SK-N-SH (cell line): Measurements from ENCODE around the gene NR1D2. TPM values are rescaled to one million over a fixed set of nuclear protein-coding genes. Genes with fewer than 3 reads are reported as not detected.

Source experiments
- CTCF ChIA-PET: fragments of 300-600, 350-600 bp; formaldehyde crosslinking; extraction: SDS; loops from one replicate; lab custom pipeline; 2021; lab: Yijun Ruan, JAX
- POLR2A ChIA-PET: fragments of 350-600 bp; sonication (Branson Sonifier 250); formaldehyde crosslinking; extraction: SDS; loops from one replicate; lab custom pipeline; 2020; ENCODE audit warnings: antibody characterized with exemption, inconsistent platforms; lab: Yijun Ruan, JAX
- DNase-seq: peaks from one replicate; pipeline ENCODE4 v3.0.0; 2012
- H2AFZ ChIP-seq: fragments of 200-600 bp; sonication (generic); 2 replicates; pipeline ENCODE4 v1.8.1; 2016; ENCODE audit warnings: antibody characterized with exemption, mild to moderate bottlenecking, low read depth
- H3F3A ChIP-seq: fragments of 200-600 bp; sonication (generic); replicated peaks from 2 replicates; pipeline ENCODE3; 2016; ENCODE audit warnings: antibody characterized with exemption, mild to moderate bottlenecking; ENCODE audit not compliant: insufficient read depth
- H3K27ac ChIP-seq, 2 experiments: fragments of 200-500 bp in 1 of 2; fragments of 200-600 bp in 1 of 2; sonication (Bioruptor generic) in 1 of 2; sonication (generic), shearing (Covaris generic) in 1 of 2; 2 replicates each; pipeline versions ENCODE4 v1.5.1 to v1.6.1; 2014 to 2016; ENCODE audit warnings: low read depth in 2 of 2, inconsistent platforms in 1 of 2, low read length in 1 of 2, mild to moderate bottlenecking in 1 of 2, mixed read lengths in 1 of 2
- H3K27me3 ChIP-seq: fragments of 200-600 bp; sonication (generic), shearing (Covaris generic); 2 replicates; pipeline ENCODE4 v1.6.1; 2016; ENCODE audit warnings: mixed run types; ENCODE audit not compliant: insufficient read depth
- H3K36me3 ChIP-seq, 2 experiments: fragments of 200-500 bp in 1 of 2; fragments of 200-600 bp in 1 of 2; sonication (Bioruptor generic) in 1 of 2; sonication (generic) in 1 of 2; replicated peaks in 1 of 2; 2 replicates each; pipeline versions ENCODE3 to v1.5.1; 2014 to 2016; ENCODE audit warnings: low read length in 1 of 2, mild to moderate bottlenecking in 1 of 2; ENCODE audit not compliant: insufficient read depth in 2 of 2, control insufficient read depth in 1 of 2
- H3K4me1 ChIP-seq, 2 experiments: fragments of 200-500 bp in 1 of 2; fragments of 200-600 bp in 1 of 2; sonication (Bioruptor generic) in 1 of 2; sonication (generic), shearing (Covaris generic) in 1 of 2; 2 replicates each; pipeline versions ENCODE4 v1.5.1 to v1.6.1; 2014 to 2016; ENCODE audit warnings: low read depth in 1 of 2, low read length in 1 of 2, mixed run types in 1 of 2; ENCODE audit not compliant: insufficient read depth in 2 of 2, control insufficient read depth in 1 of 2
- H3K4me2 ChIP-seq: fragments of 200-600 bp; sonication (generic), shearing (Covaris generic); 2 replicates; pipeline ENCODE4 v1.6.1; 2017; ENCODE audit warnings: mixed run types
- H3K4me3 ChIP-seq, 2 experiments: fragments of 200-500 bp in 1 of 2; fragments of 200-600 bp in 1 of 2; sonication (Bioruptor generic) in 1 of 2; sonication (generic), shearing (Covaris generic) in 1 of 2; 2 replicates each; pipeline versions ENCODE4 v1.5.1 to v1.8.1; 2014 to 2016; ENCODE audit warnings: low read depth in 2 of 2, inconsistent platforms in 1 of 2, low read length in 1 of 2, mild to moderate bottlenecking in 1 of 2, mixed read lengths in 1 of 2, moderate library complexity in 1 of 2
- H3K79me2 ChIP-seq: fragments of 200-600 bp; sonication (generic); 2 replicates; pipeline ENCODE4 v1.8.1; 2017; ENCODE audit warnings: mild to moderate bottlenecking; ENCODE audit not compliant: insufficient read depth
- H3K9ac ChIP-seq: fragments of 200-600 bp; sonication (generic); 2 replicates; pipeline ENCODE4 v1.6.1; 2017; ENCODE audit warnings: mixed run types
- H3K9me2 ChIP-seq: fragments of 200-600 bp; sonication (generic); 2 replicates; pipeline ENCODE4 v1.6.1; 2017; ENCODE audit warnings: mixed run types
- H3K9me3 ChIP-seq: fragments of 200-600 bp; sonication (generic); 2 replicates; pipeline ENCODE4 v1.6.1; 2017; ENCODE audit warnings: mixed run types, mild to moderate bottlenecking, moderate library complexity
- H4K20me1 ChIP-seq: fragments of 200-600 bp; sonication (generic); 2 replicates; pipeline ENCODE4 v1.6.1; 2017; ENCODE audit warnings: mild to moderate bottlenecking, mixed run types; ENCODE audit not compliant: insufficient read depth
- FOXM1 ChIP-seq: IDR thresholded peaks from 2 replicates; pipeline ENCODE4 v1.4.0; 2012; ENCODE audit warnings: low read depth, mild to moderate bottlenecking
- GATA2 ChIP-seq: sonication (generic); formaldehyde crosslinking; IDR thresholded peaks from 2 replicates; pipeline ENCODE4 v1.5.0; 2020; ENCODE audit warnings: mild to moderate bottlenecking, missing genetic modification reagents
- IRF3 ChIP-seq: fragments of 150-350 bp; IDR thresholded peaks from 2 replicates; pipeline ENCODE4 v1.6.1; 2016; ENCODE audit warnings: mild to moderate bottlenecking, low read depth, low read length
- MAX ChIP-seq: IDR thresholded peaks from 2 replicates; pipeline ENCODE4 v1.4.0; 2012; ENCODE audit warnings: low read depth
- MEF2A ChIP-seq: IDR thresholded peaks from 2 replicates; pipeline ENCODE4 v1.4.0; 2012; ENCODE audit warnings: low read depth, borderline replicate concordance
- PBX3 ChIP-seq: IDR thresholded peaks from 2 replicates; pipeline ENCODE4; 2012
- POLR2AphosphoS5 ChIP-seq: IDR thresholded peaks from 2 replicates; pipeline ENCODE4 v1.6.1; 2012; ENCODE audit warnings: low read depth, low read length
- SIN3A ChIP-seq: IDR thresholded peaks from 2 replicates; pipeline ENCODE4 v1.6.1; 2012; ENCODE audit warnings: low read depth, mild to moderate bottlenecking, low read length, moderate library complexity, borderline replicate concordance
- TAF1 ChIP-seq: IDR thresholded peaks from 2 replicates; pipeline ENCODE4 v1.6.1; 2012; ENCODE audit warnings: low read depth, mild to moderate bottlenecking, low read length, moderate library complexity, borderline replicate concordance
- YY1 ChIP-seq: IDR thresholded peaks from 2 replicates; pipeline ENCODE4 v1.4.0; 2012; ENCODE audit warnings: low read depth, mild to moderate bottlenecking
- WGBS: methylation state at CpG from one replicate; pipeline ENCODE4 v1.1.6; 2017; ENCODE audit warnings: low lambda C conversion rate; 5-methylcytosine and 5-hydroxymethylcytosine counted together
- polyA plus RNA-seq, 3 experiments: library from polyadenylated mRNA; depleted of rRNA; stranded (reverse); fragments of >200 nt; gene quantifications; 2 replicates each; pipeline ENCODE4 v1.2.3, GENCODE V29; 2012

NR1D2 gene
- polyA plus RNA-seq, 1 of the 3 experiments (the other 2 are of a cell fraction): 12.0 TPM

GRCh38 chr3:23919628-23920027 is 25.5 kb upstream of the NR1D2 start:
- H3K4me1 ChIP-seq: peaks cover 0 to 14% of the 10 kb centered on the region in 2 experiments; a peak in 3 of 4 replicates
- peaks cover 31 to 33% of the 10 kb centered on the region in 2 experiments for H3K36me3 ChIP-seq
- H3K27me3 ChIP-seq: no peaks in the 10 kb centered on the region
- peaks cover 55% of the 10 kb centered on the region for H3K79me2 ChIP-seq
- H3K9me2 ChIP-seq: no peaks in the 10 kb centered on the region
- H3K27ac ChIP-seq: no peak overlapping the region; a peak in 1 of 4 replicates
- H3F3A ChIP-seq: peaks cover 66% of the 10 kb centered on the region
- CTCF ChIA-PET: interaction anchor here (1.1 kb wide), 1 partner anchor 24 kb away, joined by 3 read pairs; no protein-coding TSS in a partner anchor
- H4K20me1 ChIP-seq: peaks cover 37% of the 10 kb centered on the region
- peak overlapping the region; percentile 98 for H3K4me2 ChIP-seq
- 87% methylated on average over 2 of the region's 2 CpGs for WGBS
- TF ChIP-seq FOXM1 (no peak), PBX3 (no peak)
- TF ChIP-seq, all 33 proteins: peak for 0
- no peak overlapping the region for H2AFZ ChIP-seq
- DNase-seq: no peak
- H3K9me3 ChIP-seq: no peaks in the 10 kb centered on the region
- no peak overlapping the region for H3K9ac ChIP-seq
- POLR2A ChIA-PET: no interaction called here
- H3K4me3 ChIP-seq: peak overlapping the region; percentile 2 to 9; a peak in 1 of 4 replicates

GRCh38 chr3:23920151-23920655 is 24.9 kb upstream of the NR1D2 start:
- peak overlapping the region; percentile 98; the same call in 1 of the 2 replicates for H3K4me2 ChIP-seq
- no peaks in the 10 kb centered on the region for H3K27me3 ChIP-seq
- no peaks in the 10 kb centered on the region for H3K9me2 ChIP-seq
- H3K9me3 ChIP-seq: no peaks in the 10 kb centered on the region
- H4K20me1 ChIP-seq: peaks cover 37% of the 10 kb centered on the region
- POLR2A ChIA-PET: no interaction called here
- H3K36me3 ChIP-seq: peaks cover 31 to 38% of the 10 kb centered on the region in 2 experiments
- H3K9ac ChIP-seq: no peak overlapping the region
- H3K4me3 ChIP-seq: peak overlapping the region in 1 of 2 experiments; percentile 2; a peak in 1 of 4 replicates
- peaks cover 70% of the 10 kb centered on the region for H3F3A ChIP-seq
- peaks cover 50% of the 10 kb centered on the region for H3K79me2 ChIP-seq
- peak overlapping the region in 1 of 2 experiments; percentile 8; a peak in 1 of 4 replicates for H3K27ac ChIP-seq
- WGBS: 85% methylated on average over 5 of the region's 5 CpGs
- CTCF ChIA-PET: no interaction called here
- DNase-seq: no peak
- no peak for TF ChIP-seq MEF2A
- no peak for TF ChIP-seq YY1
- no peak for TF ChIP-seq MAX
- TF ChIP-seq IRF3: no peak
- TF ChIP-seq TAF1: no peak
- H2AFZ ChIP-seq: no peak overlapping the region
- peaks cover 0 to 8% of the 10 kb centered on the region in 2 experiments; a peak in 3 of 4 replicates for H3K4me1 ChIP-seq

GRCh38 chr3:23921052-23921511 is 24.0 kb upstream of the NR1D2 start:
- Histone ChIP-seq H3K27me3 (no peaks in the 10 kb centered on the region), H3K79me2 (peaks cover 41% of the 10 kb centered on the region), H3K27ac (peak overlapping the region in 1 of 2 experiments; percentile 4; a peak in 2 of 4 replicates), H4K20me1 (peaks cover 37% of the 10 kb centered on the region), H3K4me2 (no peak overlapping the region; the same call in 1 of the 2 replicates), H3K9ac (no peak overlapping the region), H3F3A (peaks cover 66% of the 10 kb centered on the region), H3K4me1 (peaks cover 0 to 8% of the 10 kb centered on the region in 2 experiments; a peak in 3 of 4 replicates), H3K9me2 (no peaks in the 10 kb centered on the region), H2AFZ (no peak overlapping the region), H3K9me3 (no peaks in the 10 kb centered on the region), H3K4me3 (no peak overlapping the region), H3K36me3 (peaks cover 31 to 38% of the 10 kb centered on the region in 2 experiments)
- POLR2A ChIA-PET: no interaction called here
- no peak for DNase-seq
- WGBS: 93% methylated on average over 3 of the region's 3 CpGs
- TF ChIP-seq POLR2AphosphoS5 (peak; percentile 71; the same call in 1 of the 2 replicates), GATA2 (CRISPR knock-in tag) (no peak), SIN3A (peak; percentile 41; the same call in 1 of the 2 replicates), YY1 (no peak)
- CTCF ChIA-PET: no interaction called here
